ENCODE measurements around the gene POLH.
"Not testable (repeated sequence)": the region's sequence is repeated elsewhere in the genome, so short reads cannot be mapped to it uniquely, and the experiment has no call there.

POLH gene

GRCh38 chr6:43608310-43608763, 32.4 kb downstream of the POLH start:
- peak; percentile 11 for DNase-seq

- DNase-seq: no peak
Measured at GRCh38 chr6:43608807-43609206, 32.8 kb downstream of the POLH start.

GRCh38 chr6:43609402-43609801, 33.4 kb downstream of the POLH start:
- no peak for DNase-seq

- no peak for DNase-seq
Measured at GRCh38 chr6:43610431-43610830, 34.4 kb downstream of the POLH start.

GRCh38 chr6:43613721-43614395, 37.9 kb downstream of the POLH start:
- DNase-seq: no peak

GRCh38 chr6:43614396-43614730, 38.4 kb downstream of the POLH start:
- DNase-seq: no peak

GRCh38 chr6:43616725-43617472, 40.9 kb downstream of the POLH start:
- DNase-seq: no peak

GRCh38 chr6:43621078-43621835, 45.3 kb downstream of the POLH start:
- no peak for DNase-seq

GRCh38 chr6:43621836-43622180, 45.8 kb downstream of the POLH start:
- DNase-seq: no peak

- DNase-seq: no peak
Measured at GRCh38 chr6:43622541-43622940, 46.6 kb downstream of the POLH start.

- DNase-seq: no peak
Measured at GRCh38 chr6:43623880-43624785, 48.1 kb downstream of the POLH start.

- DNase-seq: no peak
Measured at GRCh38 chr6:43624786-43625288, 48.9 kb downstream of the POLH start.

- no peak for DNase-seq
Measured at GRCh38 chr6:43625393-43625992, 49.5 kb downstream of the POLH start.

- peak; percentile 28 for DNase-seq
Measured at GRCh38 chr6:43627008-43627825, 51.2 kb downstream of the POLH start.

GRCh38 chr6:43628393-43629103, 52.6 kb downstream of the POLH start:
- DNase-seq: peak; percentile 68

- DNase-seq: peak; percentile 96
Measured at GRCh38 chr6:43629104-43629504, 53.1 kb downstream of the POLH start, which contains the start of gene GTPBP2. Gene GTPBP2 (minus strand): TSS chr6:43629264. CDS start chr6:43629162, 102 bp downstream.

- DNase-seq: peak; percentile 88
Measured at GRCh38 chr6:43629505-43630300, 53.7 kb downstream of the POLH start.

GRCh38 chr6:43630980-43631619, 55.1 kb downstream of the POLH start:
- no peak for DNase-seq

- DNase-seq: not testable (repeated sequence)
Measured at GRCh38 chr6:43633002-43633401, 57.0 kb downstream of the POLH start.

Data from NK-92 treated with Interleukin-12 subunit alpha and Interleukin-12 subunit beta, amount 100 ng/mL, for 24 hours (cell line).